GM10248 (cell line): ENCODE measurements around the gene CAMK2A.

ENCODE experiments used
- CTCF ChIA-PET: fragments of 300-600 bp; sonication (Branson Sonifier 250); formaldehyde crosslinking; extraction: SDS; loops from one replicate; lab custom pipeline; 2021; ENCODE audit warnings: antibody characterized with exemption; lab: Yijun Ruan, JAX
- POLR2A ChIA-PET: fragments of 350-650 bp; sonication (Branson Sonifier 250); formaldehyde crosslinking; extraction: SDS; loops from one replicate; lab custom pipeline; 2020; ENCODE audit warnings: antibody characterized with exemption; lab: Yijun Ruan, JAX
- DNase-seq: peaks from one replicate; pipeline ENCODE4 v3.0.0; 2012; ENCODE audit errors: extremely low spot score
- CTCF ChIP-seq: IDR thresholded peaks from 2 replicates; pipeline ENCODE4 v1.5.1; 2012; ENCODE audit warnings: mild to moderate bottlenecking, low read depth; ENCODE audit errors: extremely low read depth, missing control alignments, control extremely low read depth

Gene CAMK2A

GRCh38 chr5:150329881-150330876 lies 40.6 kb upstream of the CAMK2A start:
- CTCF ChIA-PET, result no interaction called here
- POLR2A ChIA-PET, result no interaction called here
- no peak for TF ChIP-seq CTCF
- DNase-seq, result no peak

- CTCF ChIA-PET, result interaction anchor here (2.5 kb wide), 1 partner anchor 21 kb away, joined by 8 read pairs; no protein-coding TSS in a partner anchor
- POLR2A ChIA-PET, result no interaction called here
Measured at GRCh38 chr5:150329038-150329437, 39.5 kb upstream of the CAMK2A start.

GRCh38 chr5:150328515-150328914 lies 38.9 kb upstream of the CAMK2A start:
- no peak for DNase-seq
- ChIA-PET POLR2A (no interaction called here), CTCF (interaction anchor here (1.0 to 2.5 kb wide), 2 partner anchors 22 to 69 kb away, joined by 3 to 8 read pairs; no protein-coding TSS in a partner anchor)
- no peak for TF ChIP-seq CTCF

More at GRCh38 chr5:150329038-150329437, 39.5 kb upstream of the CAMK2A start:
- no peak for TF ChIP-seq CTCF
- DNase-seq, result no peak

GRCh38 chr5:150327139-150327538 lies 37.6 kb upstream of the CAMK2A start:
- ChIA-PET POLR2A (no interaction called here), CTCF (interaction anchor here (0.7 to 2.5 kb wide), 2 partner anchors 23 to 58 kb away, joined by 3 to 8 read pairs; no protein-coding TSS in a partner anchor)
- TF ChIP-seq CTCF, result no peak
- no peak for DNase-seq

- TF ChIP-seq CTCF, result no peak
- no peak for DNase-seq
- ChIA-PET CTCF (interaction anchor here (0.7 to 2.5 kb wide), 2 partner anchors 24 to 58 kb away, joined by 3 to 8 read pairs; no protein-coding TSS in a partner anchor), POLR2A (no interaction called here)
Measured at GRCh38 chr5:150326707-150327106, 37.1 kb upstream of the CAMK2A start.

- CTCF ChIA-PET, result interaction anchor here (0.9 to 1.1 kb wide), 2 partner anchors 10 to 26 kb away, joined by 4 read pairs; no protein-coding TSS in a partner anchor
- TF ChIP-seq CTCF, result no peak
- POLR2A ChIA-PET, result no interaction called here
- no peak for DNase-seq
Measured at GRCh38 chr5:150325426-150325825, 35.9 kb upstream of the CAMK2A start.
